ENCODE data around the gene TAS2R60.
"Not testable (repeated sequence)": the region's sequence is repeated elsewhere in the genome, so short reads cannot be mapped to it uniquely, and the experiment has no call there.

Gene TAS2R60

DNA sequence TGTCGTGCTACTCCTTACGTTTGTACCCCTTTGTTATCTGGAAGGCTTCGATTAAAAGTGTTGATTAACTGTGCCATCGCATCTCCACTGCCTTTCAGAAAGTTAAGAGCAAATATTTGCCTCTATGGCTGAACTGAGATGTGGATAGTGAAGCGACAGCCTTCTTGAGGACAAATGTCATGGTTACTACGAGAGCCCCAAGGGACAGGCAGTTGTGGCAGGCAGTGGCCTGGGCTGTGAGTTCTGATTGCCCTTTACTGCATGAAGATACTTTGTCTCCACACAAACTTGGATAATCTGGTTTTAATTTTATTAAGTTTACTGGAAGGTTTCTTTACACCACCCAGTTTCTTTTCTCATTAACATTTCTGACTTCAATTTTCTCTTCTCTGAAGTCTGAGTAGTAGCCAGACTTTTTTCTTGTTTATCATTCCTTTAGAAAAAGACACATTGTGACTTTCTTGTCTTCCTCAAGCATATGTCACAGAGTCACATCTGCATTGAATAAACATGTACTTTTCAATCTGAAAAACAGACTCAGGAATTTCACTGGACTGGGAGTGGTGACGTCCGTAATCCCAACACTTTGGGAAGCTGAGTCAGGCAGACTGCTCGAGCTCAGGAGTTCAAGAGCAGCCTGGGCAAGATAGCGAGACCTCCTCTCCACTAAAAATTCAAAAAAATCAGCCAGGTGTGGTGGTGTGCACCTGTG is 36.0 kb downstream of the TAS2R60 start:
- DNase-seq (ENCODE audit: low spot score): no peak

DNA sequence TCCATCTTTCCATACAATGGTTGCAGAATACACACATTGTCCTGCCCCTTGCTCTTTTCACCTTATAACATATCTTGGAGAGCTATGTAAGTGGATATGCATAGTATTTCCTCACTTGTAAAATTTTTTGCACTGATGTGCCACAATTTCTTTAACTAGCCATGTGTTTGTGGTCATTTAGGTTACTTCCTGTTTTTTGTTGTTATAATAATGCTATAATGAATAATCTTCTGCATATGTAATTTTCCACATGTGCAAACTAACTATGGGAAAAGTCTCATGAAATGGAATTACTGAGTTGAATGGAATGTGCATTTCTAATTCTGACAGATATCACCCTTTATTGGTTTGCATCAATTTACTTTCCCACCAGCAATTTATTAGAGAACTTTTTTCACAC is 37.2 kb downstream of the TAS2R60 start:
- no peak for DNase-seq (ENCODE audit: low spot score)

GRCh38 chr7:143484119-143484518 is 40.9 kb downstream of the TAS2R60 start:
- no peak for DNase-seq (ENCODE audit: low spot score)

DNA sequence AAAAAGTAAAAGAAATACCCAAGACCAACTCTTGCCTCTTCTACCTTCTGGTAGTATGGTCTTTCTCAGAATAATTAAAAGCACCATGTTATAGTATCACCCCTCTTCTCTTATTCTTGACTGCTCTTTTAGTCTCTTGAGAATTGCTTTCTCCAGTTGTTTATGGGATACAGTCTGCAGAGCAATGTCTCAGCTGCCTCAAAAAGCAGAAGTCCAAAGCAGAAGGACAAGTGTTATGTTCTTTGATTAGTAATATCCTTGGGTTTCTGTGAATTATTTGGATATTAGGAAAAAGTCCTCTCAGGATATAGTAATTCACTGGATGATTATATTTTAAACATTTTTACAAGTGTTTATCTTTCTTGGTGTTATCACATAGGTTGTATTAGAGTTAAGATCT is 41.8 kb downstream of the TAS2R60 start:
- DNase-seq (ENCODE audit: low spot score): no peak

- no peak for DNase-seq (ENCODE audit: low spot score)
Measured at GRCh38 chr7:143485500-143485899, 42.2 kb downstream of the TAS2R60 start.

GRCh38 chr7:143486266-143486665 is 43.0 kb downstream of the TAS2R60 start:
- DNase-seq (ENCODE audit: low spot score): not testable (repeated sequence)

DNA sequence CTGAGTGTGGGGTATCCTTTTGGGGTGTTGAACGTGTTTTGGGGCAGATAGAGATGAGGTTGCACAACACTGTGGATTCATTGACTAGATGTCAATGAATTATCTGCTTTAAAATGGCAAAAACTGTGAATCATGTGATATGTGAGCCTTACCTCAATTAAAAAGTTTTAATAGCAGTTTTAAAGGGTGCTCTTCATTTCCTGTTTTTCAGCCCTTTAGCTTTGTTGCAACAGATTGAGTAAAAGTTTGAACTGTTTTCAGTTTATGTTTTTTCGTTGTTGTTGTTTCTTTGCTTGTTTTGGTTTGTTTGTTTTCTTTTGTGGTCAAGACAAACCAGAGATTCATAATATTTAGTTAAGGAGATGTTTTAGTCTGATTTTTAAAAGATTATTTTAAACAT is 43.8 kb downstream of the TAS2R60 start:
- no peak for DNase-seq (ENCODE audit: low spot score)

DNA sequence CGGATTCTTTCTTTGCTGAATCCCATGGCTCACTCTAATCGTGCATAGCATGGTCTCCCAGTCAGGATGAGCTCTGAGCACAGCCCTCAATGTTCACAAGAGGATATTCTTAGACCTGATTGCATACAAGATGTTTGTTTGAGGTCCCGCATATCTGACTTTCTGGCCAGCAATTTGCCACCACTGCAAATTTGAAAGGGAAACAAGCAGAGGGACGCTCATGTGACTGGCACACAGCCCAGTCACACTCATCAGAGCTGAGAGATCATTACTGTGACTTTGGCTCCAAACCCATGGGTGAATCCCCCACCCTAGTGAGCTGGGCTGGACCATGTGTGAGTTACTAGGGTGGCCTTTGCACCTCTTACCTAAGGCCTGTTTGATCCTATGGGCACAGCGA is 44.3 kb downstream of the TAS2R60 start:
- no peak for DNase-seq (ENCODE audit: low spot score)

- DNase-seq (ENCODE audit: low spot score): peak; percentile 40
Measured at GRCh38 chr7:143490717-143491306, 47.6 kb downstream of the TAS2R60 start.

- DNase-seq (ENCODE audit: low spot score): no peak
Measured at GRCh38 chr7:143492043-143492471, 48.8 kb downstream of the TAS2R60 start.

DNA sequence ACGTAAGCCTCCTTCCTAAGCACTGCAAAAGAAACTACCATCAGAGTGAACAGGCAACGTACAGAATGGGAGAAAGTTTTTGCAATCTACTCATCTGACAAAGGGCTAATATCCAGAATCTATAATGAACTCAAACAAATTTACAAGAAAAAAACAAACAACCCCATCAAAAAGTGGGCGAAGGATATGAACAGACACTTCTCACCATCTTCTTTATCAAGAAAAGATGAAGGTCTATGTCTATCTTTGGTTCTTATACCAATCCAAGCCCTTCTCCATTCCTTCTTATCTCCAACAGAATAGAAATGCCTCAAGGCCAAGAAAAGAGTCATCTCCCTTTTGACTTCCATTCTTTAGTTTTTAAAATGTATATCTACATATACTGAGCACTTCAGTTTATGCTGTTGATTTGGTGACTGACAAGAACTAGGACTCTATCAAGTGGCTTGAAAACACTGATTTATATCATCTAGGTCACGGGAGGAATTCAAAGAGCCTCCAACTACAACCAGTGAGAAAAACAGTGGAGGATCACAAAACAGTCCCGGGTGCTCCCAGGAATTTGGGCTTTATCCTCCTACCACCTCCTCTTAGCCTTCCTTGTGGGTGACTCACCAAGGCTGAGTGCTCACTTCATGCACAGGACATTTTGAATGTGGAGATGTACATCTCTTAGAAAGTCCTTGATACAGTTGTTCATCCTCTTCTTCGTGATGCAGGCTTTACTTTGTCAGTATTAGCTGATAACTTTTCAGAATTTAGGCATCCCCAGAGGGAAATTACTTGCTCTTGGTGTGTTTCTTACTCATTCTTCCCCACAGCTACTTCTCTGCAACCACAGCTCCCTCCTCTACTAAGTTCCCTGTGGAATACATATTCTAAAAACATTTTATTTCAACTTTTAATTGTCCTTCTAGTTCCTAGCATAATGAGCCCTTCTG is 49.8 kb downstream of the TAS2R60 start:
- no peak for DNase-seq (ENCODE audit: low spot score)

DNA sequence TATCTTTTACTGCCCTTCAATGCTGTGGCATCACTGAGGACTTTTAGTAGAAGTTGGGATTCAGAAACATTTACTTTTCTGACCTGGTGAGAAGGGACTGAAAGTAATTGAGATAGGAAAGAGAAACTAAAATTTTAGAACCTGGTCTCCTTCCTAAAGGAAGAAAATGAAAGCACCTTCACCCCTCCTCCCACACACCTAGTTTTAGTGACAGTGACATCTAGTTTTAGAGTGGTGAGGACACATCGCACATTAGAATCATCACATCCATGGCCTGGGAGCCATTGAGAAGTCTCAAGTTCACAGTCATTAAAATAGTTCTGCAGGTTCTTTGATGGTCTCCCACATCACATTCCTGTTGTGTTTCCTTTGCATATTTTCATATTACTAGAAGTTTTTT is 50.5 kb downstream of the TAS2R60 start:
- no peak for DNase-seq (ENCODE audit: low spot score)
